GM13977 (cell line): ENCODE measurements around the gene OR5K2.
A peak's percentile ranks its signal among the peaks of the same experiment; 100 is the strongest.

Experiments
- DNase-seq: peaks from one replicate; pipeline ENCODE4 v3.0.0; 2012; ENCODE audit warnings: low spot score
- CTCF ChIP-seq: IDR thresholded peaks from 2 replicates; pipeline ENCODE4 v1.5.1; 2012; ENCODE audit warnings: mild to moderate bottlenecking, control low read depth; ENCODE audit not compliant: insufficient read depth; ENCODE audit errors: extremely low read depth, missing control alignments
- in situ Hi-C: fragments of 300-500 bp; cut with MboI; formaldehyde crosslinking; loops from one replicate; pipeline ENCODE4 v1.12.0; 2022; ENCODE audit warnings: low sequenced_read_pairs, low pct_unique_long_range_greater_than_20kb, mixed read lengths, inconsistent platforms; ENCODE audit not compliant: unreplicated experiment

The OR5K2 gene

GRCh38 chr3:98534168-98534567, 36.7 kb downstream of the OR5K2 start:
- DNase-seq = no peak
- TF ChIP-seq CTCF = no peak
- in situ Hi-C loops = no loop called here

GRCh38 chr3:98534734-98535133, 37.3 kb downstream of the OR5K2 start:
- in situ Hi-C loops = no loop called here
- TF ChIP-seq CTCF = no peak
- no peak for DNase-seq

GRCh38 chr3:98536456-98537017, 39.1 kb downstream of the OR5K2 start:
- no peak for TF ChIP-seq CTCF
- in situ Hi-C loops = no loop called here
- peak; percentile 40 for DNase-seq

DNA sequence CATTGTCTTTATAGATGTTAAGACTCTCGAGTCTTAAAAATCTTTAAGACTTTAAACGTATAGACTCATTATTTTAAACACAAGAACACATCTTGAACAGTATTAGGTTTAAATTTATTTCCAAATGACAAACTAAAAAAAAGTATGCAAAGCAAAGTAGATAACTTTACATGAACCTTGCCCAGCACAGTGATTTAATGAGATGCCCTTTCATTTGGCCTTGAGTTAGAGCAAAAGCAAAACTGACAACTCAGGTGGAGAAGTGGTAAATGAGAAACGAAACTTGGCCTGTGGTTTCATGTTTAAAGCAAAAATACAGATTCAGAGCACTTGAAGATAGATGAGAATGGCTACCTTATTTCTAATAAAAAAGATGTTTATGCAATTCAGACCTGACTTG, 42.9 kb downstream of the OR5K2 start:
- no peak for TF ChIP-seq CTCF
- DNase-seq = no peak
- in situ Hi-C loops = no loop called here

GRCh38 chr3:98541695-98542094, 44.2 kb downstream of the OR5K2 start:
- DNase-seq = no peak

DNA sequence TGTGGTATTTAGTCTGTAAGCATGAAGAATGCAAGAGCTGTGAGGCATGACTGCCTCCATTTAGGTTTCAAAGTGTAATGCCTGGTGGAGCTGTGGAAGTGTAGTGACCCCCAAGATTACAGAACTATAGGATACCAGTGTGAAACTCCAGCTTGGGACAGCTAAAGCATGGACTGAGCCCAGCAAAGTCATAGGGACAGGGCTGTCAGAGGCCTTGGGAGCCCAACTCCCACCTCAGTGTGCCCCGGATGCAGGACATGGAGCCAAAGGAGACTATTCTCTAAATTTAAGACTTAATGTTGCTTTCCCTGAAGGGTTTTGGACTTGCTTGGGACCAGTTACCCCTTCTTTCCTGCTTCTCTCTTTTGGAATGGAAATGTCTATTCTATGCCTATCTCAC, 45.1 kb downstream of the OR5K2 start:
- in situ Hi-C loops = no loop called here
- TF ChIP-seq CTCF = no peak
- DNase-seq = no peak

More at GRCh38 chr3:98541695-98542094, 44.2 kb downstream of the OR5K2 start:
- no peak for TF ChIP-seq CTCF
- in situ Hi-C loops = no loop called here

DNA sequence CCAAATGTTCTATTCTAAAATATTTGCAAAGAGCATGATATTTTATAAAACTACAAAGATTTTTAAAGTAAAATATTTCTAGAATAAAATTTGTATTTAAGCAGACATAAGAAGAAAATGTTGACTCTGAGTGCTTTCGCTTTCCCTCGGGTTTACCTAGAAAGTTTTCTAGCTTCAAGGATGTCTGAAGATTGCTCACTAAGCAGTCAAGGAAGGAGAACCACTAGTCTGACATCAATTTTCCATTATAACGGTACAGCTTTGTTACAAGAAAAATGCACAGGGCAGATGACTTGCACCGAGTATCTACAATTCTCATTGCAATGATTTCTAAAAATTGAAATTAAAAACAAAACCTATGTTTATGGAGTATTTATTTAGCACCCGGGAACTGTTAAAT, 48.5 kb downstream of the OR5K2 start:
- DNase-seq = no peak
- in situ Hi-C loops = no loop called here
- TF ChIP-seq CTCF = no peak
